SU-DHL-6 (cell line): ENCODE results near the gene RAB40C.

Experiments
- H2AFZ ChIP-seq: fragments of 200-600 bp; sonication (generic); 2 replicates; pipeline ENCODE4 v1.6.1; 2014; ENCODE audit warnings: low read depth, mild to moderate bottlenecking, moderate library complexity, mixed read lengths, antibody characterized with exemption, low read length; ENCODE audit not compliant: severe bottlenecking
- H3F3A ChIP-seq: fragments of 200-600 bp; shearing (Covaris generic); 2 replicates; pipeline ENCODE4 v1.6.0; 2016; ENCODE audit warnings: antibody characterized with exemption, mild to moderate bottlenecking; ENCODE audit not compliant: insufficient read depth
- H3K27ac ChIP-seq: fragments of 200-600 bp; sonication (generic); 2 replicates; pipeline ENCODE4 v1.5.1; 2016; ENCODE audit warnings: low read depth, mild to moderate bottlenecking, low read length, moderate library complexity, mixed read lengths
- H3K27me3 ChIP-seq: fragments of 200-600 bp; sonication (generic), shearing (Covaris generic); 2 replicates; pipeline ENCODE4 v1.6.0; 2014; ENCODE audit warnings: mild to moderate bottlenecking, low read length
- H3K36me3 ChIP-seq: fragments of 200-600 bp; sonication (generic); 2 replicates; pipeline ENCODE4 v1.6.1; 2014; ENCODE audit warnings: mild to moderate bottlenecking, low read length, mixed read lengths
- H3K4me2 ChIP-seq: fragments of 300-600, 200-600 bp; shearing (Covaris generic), sonication (generic); 2 replicates; pipeline ENCODE4 v1.6.0; 2014; ENCODE audit warnings: low read length, low read depth, mild to moderate bottlenecking; ENCODE audit not compliant: poor library complexity, severe bottlenecking
- H3K4me3 ChIP-seq: fragments of 200-600 bp; sonication (generic); 2 replicates; pipeline ENCODE4 v1.5.1; 2014; ENCODE audit warnings: antibody characterized with exemption, low read length, mild to moderate bottlenecking, mixed read lengths; ENCODE audit not compliant: insufficient read depth, poor library complexity, severe bottlenecking
- H3K79me2 ChIP-seq: fragments of 200-600 bp; sonication (generic); 2 replicates; pipeline ENCODE4 v1.6.1; 2014; ENCODE audit warnings: mild to moderate bottlenecking, low read length, moderate library complexity; ENCODE audit not compliant: insufficient read depth
- H3K9ac ChIP-seq: fragments of 200-600 bp; sonication (generic); 2 replicates; pipeline ENCODE4 v1.7.0; 2014; ENCODE audit warnings: mild to moderate bottlenecking, low read length
- H3K9me2 ChIP-seq: fragments of 200-600 bp; sonication (generic); replicated peaks from 2 replicates; pipeline ENCODE4 v1.6.1; 2014; ENCODE audit warnings: low read length; ENCODE audit not compliant: insufficient read depth
- H3K9me3 ChIP-seq: fragments of 200-600 bp; sonication (generic); 2 replicates; pipeline ENCODE4 v1.6.1; 2014; ENCODE audit warnings: low read length, mixed read lengths; ENCODE audit not compliant: insufficient read depth
- H4K20me1 ChIP-seq: fragments of 200-600 bp; sonication (generic); 2 replicates; pipeline ENCODE4 v1.6.1; 2014; ENCODE audit warnings: low read depth, mild to moderate bottlenecking, antibody characterized with exemption, low read length, moderate library complexity, mixed read lengths
- CTCF ChIP-seq: fragments of 200-600 bp; sonication (generic); IDR thresholded peaks from one replicate; pipeline ENCODE4 v1.5.1; 2017; ENCODE audit warnings: antibody characterized with exemption, mild to moderate bottlenecking, low read length, moderate library complexity; ENCODE audit not compliant: insufficient read depth, poor library complexity, severe bottlenecking
- EZH2phosphoT487 ChIP-seq: fragments of 200-600 bp; sonication (generic), shearing (Covaris generic); conservative IDR thresholded peaks from 2 replicates; pipeline ENCODE4 v1.6.1; 2018; ENCODE audit warnings: mild to moderate bottlenecking, antibody characterized with exemption, low read length, moderate library complexity, mixed read lengths

Gene RAB40C

GRCh38 chr16:644556-644955 lies 54.7 kb downstream of the RAB40C start:
- Histone ChIP-seq H3K9me2 (no peaks in the 10 kb centered on the region), H3K79me2 (peaks cover 13% of the 10 kb centered on the region), H3K27me3 (no peaks in the 10 kb centered on the region), H3K36me3 (no peaks in the 10 kb centered on the region), H2AFZ (no peak overlapping the region), H3K27ac (no peak overlapping the region), H4K20me1 (no peaks in the 10 kb centered on the region), H3K4me2 (no peak overlapping the region), H3K9me3 (no peaks in the 10 kb centered on the region), H3K4me3 (no peak overlapping the region), H3K9ac (no peak overlapping the region), H3F3A (peaks cover 26% of the 10 kb centered on the region)
- TF ChIP-seq CTCF (no peak), EZH2phosphoT487 (no peak)

- H3F3A ChIP-seq = peaks cover 18% of the 10 kb centered on the region
- no peaks in the 10 kb centered on the region for H3K36me3 ChIP-seq
- peaks cover 18% of the 10 kb centered on the region for H3K79me2 ChIP-seq
- no peak overlapping the region for H3K4me2 ChIP-seq
- H3K27me3 ChIP-seq = no peaks in the 10 kb centered on the region
- no peaks in the 10 kb centered on the region for H4K20me1 ChIP-seq
- H3K9me3 ChIP-seq = no peaks in the 10 kb centered on the region
- no peak overlapping the region for H3K4me3 ChIP-seq
- no peak overlapping the region for H2AFZ ChIP-seq
- H3K27ac ChIP-seq = no peak overlapping the region
- H3K9me2 ChIP-seq = no peaks in the 10 kb centered on the region
- TF ChIP-seq EZH2phosphoT487 (no peak), CTCF (no peak)
- no peak overlapping the region for H3K9ac ChIP-seq
These were observed 56.2 kb downstream of the RAB40C start for GRCh38 chr16:645852-646678.

- H3K4me3 ChIP-seq = no peak overlapping the region
- peaks cover 18% of the 10 kb centered on the region for H3K79me2 ChIP-seq
- H3K4me2 ChIP-seq = no peak overlapping the region
- no peaks in the 10 kb centered on the region for H3K9me2 ChIP-seq
- H3F3A ChIP-seq = peaks cover 18% of the 10 kb centered on the region
- no peaks in the 10 kb centered on the region for H3K9me3 ChIP-seq
- no peak overlapping the region for H2AFZ ChIP-seq
- H3K27me3 ChIP-seq = no peaks in the 10 kb centered on the region
- no peak overlapping the region for H3K27ac ChIP-seq
- no peaks in the 10 kb centered on the region for H3K36me3 ChIP-seq
- H3K9ac ChIP-seq = no peak overlapping the region
- H4K20me1 ChIP-seq = no peaks in the 10 kb centered on the region
- TF ChIP-seq EZH2phosphoT487 (no peak), CTCF (no peak)
These were observed 56.9 kb downstream of the RAB40C start for GRCh38 chr16:646679-647172.
